Fibroblast of peridontal ligament (primary cell): ENCODE results near the gene C2orf80.
"Not testable (repeated sequence)": the region's sequence is repeated elsewhere in the genome, so short reads cannot be mapped to it uniquely, and the experiment has no call there.

Experiments used
- DNase-seq: peaks from one replicate; pipeline ENCODE4 v3.0.0-alpha.2; 2010; ENCODE audit errors: extremely low read depth

Gene C2orf80

DNA sequence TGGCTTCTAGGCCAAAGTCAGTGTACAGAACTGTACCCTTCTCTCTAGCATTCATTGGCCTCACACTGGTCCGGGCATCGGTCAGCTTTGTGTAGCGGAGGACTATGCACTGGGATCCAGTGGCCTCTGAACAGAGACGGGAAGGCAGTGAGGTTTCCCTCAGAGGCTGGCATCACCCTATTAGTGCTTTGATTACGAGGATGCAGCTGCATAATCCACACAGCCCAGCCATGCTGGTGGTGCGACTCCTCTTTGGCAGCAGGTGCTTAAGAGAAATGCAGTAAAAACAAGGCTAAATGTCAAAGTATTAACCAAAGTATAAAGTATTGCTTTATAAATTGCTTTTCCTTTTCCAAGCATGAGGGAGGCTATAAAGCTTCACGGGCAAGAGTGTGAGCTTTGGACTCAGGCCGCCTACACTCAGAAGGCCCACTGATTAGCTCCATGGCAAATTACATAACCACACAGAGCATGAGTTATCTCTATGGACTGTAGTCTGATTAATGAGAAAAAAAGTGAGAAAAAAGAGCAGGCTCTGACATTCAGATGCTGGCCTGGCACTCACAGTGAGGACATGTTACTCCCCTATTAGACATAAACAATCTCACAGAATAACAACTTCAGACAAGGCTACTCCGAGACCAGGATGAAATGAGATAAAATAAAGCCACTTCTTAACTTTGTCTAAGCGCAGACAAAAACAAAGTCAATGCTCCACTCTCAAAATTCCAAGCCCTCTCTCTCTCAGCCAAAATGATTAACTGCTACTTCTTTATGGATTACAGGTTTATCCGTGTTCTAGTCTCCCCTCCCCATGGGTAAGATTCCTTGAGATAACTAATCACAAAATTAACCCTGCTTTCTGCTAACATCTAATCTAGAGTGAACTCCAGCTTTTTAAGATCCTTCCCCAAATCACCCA, 53.8 kb downstream of the C2orf80 start:
- no peak for DNase-seq

DNA sequence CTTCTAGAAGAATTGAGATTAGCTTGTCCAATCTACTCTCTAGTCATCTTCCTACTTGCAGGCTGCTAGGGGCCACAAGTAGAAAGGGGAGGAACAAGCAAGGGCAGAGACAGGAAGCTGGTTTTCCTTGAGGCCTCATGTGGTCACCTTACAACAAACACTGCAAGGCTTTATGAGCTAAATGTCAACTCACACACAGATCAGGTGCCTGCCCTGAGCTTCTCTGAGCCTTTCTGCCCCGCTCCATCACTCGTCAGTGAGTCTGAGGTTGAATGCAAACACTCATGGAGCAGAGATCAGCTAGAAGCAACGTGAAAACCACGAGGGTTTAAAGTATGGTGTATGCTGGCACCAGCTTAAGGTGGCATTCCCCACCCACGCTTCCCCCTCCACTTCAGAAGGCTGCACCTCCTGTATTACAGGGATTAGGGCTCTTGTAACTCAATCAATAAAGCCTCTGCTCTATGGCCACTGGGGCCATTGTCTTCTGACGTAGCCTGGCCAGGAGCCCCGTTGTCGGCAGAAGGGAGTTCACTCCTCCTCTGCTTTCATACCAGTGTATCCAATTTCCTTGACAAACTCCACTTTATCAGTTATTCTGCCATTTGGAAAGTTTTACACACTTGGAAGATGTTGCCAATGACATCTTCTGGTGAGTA, 54.8 kb downstream of the C2orf80 start:
- DNase-seq, result no peak

DNA sequence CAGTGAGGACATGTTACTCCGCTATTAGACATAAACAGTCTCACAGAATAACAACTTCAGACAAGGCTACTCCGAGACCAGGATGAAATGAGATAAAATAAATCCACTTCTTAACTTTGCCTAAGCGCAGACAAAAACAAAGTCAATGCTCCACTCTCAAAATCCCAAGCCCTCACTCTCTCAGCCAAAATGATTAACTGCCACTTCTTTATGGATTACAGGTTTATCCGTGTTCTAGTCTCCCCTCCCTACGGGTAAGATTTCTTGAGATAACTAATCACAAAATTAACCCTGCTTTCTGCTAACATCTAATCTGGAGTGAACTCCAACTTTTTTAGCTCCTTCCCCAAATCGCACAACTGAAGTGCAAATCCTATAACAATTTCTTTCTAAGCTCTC, 59.1 kb downstream of the C2orf80 start:
- DNase-seq, result no peak

DNA sequence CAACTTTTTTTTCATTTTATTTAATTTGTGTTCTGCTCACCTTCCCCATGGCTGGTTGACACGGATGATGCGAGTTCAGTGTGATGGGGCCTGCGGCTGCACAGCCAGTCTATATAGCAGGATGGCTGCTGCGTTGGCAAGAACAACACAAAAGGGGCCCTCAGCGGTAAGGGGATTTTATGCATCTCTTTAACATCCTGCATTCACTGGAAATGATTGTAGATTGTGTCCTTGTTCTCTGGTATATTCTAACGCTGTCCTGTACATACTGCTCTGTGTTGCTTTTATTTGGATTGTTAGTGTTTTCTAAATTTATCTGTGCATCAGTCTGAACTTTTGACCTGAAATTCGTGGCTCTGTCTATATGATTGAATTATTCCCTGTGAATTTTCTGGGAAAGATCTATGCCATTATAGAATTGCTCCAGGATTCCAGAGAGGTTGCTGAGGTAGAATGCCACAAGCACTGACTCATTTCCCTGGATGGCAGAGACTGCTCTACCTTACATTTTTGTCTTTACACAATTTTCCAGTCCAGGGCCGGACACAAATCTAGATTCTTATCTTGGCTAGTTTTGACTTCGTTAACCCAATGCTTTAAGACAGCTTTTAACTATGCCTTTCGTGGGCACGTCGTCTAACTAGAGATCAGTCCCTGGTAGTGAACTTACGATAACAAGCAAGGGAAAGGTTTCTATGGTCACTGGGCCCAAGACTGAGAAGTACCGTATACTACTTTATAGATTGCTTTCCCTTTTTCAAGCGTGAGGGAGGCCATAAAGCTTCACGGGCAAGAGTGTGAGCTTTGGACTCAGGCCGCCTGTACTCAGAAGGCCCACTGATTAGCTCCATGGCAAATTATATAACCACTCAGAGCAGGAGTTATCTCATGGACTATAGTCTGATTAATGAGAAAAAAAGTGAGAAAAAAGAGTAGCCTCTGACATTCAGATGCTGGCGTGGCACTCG, 59.8 kb downstream of the C2orf80 start, which contains the start of gene CRYGC:
CRYGC (minus strand) TSS at position 85 of the 968 bp plus-strand sequence; CDS start at position 49, 36 bp downstream.
- no peak for DNase-seq

DNA sequence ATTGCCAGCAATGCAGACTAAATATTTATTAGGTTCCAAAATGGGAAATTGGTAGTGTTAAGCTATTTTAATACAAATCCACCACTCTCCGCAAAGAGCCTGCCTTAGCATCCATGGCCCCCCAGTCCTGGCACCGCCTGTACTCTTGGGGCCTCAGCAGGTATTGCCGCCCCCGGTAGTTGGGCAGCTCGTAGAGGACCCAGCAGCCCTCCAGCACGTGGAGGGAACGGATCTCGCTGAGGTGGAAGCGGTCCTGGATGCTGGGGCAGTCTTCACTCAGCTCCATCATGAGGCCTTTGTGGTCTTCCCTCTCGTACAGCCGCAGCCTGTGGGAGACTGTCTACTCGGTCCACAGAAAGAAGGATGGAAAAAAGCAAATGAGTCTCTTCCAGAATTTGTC, 61.7 kb downstream of the C2orf80 start:
- DNase-seq, result no peak

DNA sequence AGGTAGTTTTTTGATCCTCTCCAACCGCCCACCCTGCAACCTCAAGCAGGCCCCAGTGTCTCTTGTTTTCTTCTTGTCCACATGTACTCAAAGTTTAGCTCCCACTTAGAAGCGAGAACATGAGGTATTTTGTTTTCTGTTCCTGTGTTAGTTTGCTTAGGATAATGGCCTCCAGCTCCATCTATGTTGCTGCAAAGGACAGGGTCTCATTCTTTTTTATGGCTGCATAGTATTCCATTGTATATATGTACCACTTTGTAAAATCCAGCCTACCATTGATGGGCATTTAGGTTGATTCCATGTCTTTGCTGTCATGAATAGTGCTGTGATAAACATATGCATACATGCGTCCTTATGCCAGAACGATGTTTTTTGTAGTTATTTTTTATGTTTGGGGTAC, 62.7 kb downstream of the C2orf80 start:
- DNase-seq, result no peak

DNA sequence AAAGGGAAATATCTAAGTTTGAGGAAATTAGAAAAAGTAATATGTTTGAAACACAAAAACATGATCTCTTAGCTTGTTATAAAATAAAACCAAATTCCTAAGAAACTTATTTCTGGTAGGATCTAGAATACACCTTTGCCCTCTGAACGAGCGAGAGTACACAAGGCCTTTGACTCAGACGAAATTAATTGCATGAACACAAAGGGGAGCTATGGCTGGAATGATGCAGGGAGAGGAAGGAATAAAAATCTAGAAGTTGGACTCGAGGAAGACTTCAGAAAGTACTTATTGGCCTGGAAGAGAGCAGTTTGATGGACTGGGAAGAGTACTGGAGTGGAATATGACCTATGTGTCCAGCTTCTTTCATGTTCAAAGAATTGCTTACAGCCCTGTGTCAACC, 64.6 kb downstream of the C2orf80 start:
- no peak for DNase-seq

DNA sequence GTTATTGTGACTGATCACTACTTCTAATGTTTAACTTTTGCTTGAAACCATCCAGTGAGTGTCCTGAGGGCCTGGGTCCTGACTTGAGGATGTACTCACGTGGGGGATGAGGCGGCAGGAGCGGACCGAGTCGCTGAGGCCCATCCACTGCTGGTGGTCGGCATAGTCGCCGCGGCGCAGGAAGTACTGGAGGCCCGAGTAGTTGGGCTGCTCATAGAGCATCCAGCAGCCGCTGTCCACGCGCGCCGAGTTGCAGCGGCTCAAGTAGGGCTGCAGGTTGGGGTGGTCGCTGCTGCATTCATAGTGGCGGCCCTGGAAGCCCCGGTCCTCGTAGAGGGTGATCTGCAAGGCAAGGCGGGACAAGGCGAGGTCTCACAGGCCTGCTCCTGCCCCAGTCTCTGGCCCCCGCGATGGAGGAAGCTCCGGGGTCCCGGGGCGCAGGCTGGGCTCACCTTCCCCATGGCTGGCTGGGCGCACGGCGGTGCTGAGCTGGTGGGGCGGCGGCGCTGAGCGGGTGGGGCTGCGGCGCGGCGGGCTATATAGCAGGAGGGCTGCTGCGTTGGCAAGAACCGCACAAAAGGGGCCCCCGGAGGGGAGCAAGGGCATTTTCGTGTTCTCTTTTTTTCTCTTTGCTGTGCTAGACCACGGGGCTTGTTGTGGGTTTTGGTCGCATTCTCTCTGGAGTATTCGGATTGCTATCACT, 65.7 kb downstream of the C2orf80 start, which contains the start of gene CRYGD:
CRYGD (minus strand) TSS at position 512 of the 703 bp plus-strand sequence; CDS start at position 461, 51 bp downstream.
- not testable (repeated sequence) for DNase-seq

DNA sequence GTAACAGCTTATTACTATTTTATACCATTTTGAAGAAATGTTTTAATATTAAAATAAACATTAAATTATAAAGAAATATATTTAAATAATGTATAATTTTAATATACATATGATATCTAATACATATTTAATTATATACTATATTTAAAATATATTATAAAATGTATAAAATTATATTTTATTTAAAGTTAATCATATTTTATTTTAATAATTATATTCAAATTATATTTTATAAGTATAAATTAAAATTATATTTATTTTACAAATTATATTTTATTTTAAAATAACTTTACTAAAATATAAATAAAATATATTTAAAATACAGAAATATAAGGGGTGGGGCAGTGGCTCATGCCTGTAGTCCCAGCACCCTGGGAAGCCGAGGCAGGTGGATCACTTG, 67.6 kb downstream of the C2orf80 start:
- no peak for DNase-seq

DNA sequence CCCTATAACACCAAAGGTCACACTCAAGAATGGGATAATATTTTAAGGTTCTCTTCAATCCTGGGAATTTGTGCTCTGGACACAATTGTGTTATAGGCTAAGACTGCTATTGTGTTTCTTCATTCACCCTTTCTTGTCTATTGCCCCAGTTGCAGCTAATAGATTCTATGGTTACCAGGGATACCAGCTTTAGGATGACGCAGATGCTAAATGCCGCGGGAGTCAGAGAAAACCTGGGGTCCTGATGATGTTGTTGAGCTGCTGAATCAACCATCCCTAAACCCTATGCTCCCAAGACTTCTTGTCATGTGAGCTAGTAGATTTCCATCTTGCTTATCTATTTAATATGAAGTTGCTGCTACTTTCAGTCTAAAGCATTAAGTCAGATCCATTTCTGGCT, 70.9 kb downstream of the C2orf80 start:
- no peak for DNase-seq

DNA sequence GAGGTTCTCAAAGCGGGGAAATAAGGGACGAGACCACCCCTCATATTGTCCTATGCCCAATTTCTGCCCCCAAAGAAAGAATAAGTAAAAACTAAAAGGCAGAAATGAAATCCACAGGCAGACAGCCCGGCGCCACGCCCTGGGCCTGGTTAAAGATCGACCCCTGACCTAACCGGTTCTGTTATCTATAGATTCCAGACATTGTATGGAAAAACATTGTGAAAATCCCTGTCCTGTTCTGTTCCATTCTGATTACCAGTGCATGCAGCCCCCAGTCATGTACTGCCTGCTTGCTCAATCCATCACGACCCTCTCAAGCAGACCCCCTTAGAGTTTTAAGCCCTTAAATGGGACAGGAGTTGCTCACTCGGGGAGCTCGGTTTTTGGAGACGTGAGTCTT, 72.4 kb downstream of the C2orf80 start:
- DNase-seq, result not testable (repeated sequence)
